Kidney (tissue), 14 donors: ENCODE data around the gene PTBP1. TPM values are rescaled to one million over a fixed set of nuclear protein-coding genes. Genes with fewer than 3 reads are reported as not detected.

Experiments
- DNase-seq, 5 donors: peaks; one replicate each; pipeline ENCODE4 v3.0.0-alpha.2; 2013 to 2020
- FAIRE-seq: peaks from 2 replicates; lab custom pipeline; 2012; peaks lifted over from hg19 to GRCh38; lab: Jason Lieb, UNC
- H3K27ac ChIP-seq, 2 donors: one replicate each; pipeline ENCODE4 v1.7.0; 2013; ENCODE audit warnings: low read depth in 2 of 2, low read length in 2 of 2, inconsistent platforms in 1 of 2
- H3K27me3 ChIP-seq: one replicate; pipeline ENCODE4 v1.7.1; 2013; ENCODE audit warnings: low read length, inconsistent platforms; ENCODE audit not compliant: control insufficient read depth, insufficient read depth
- H3K36me3 ChIP-seq, 3 donors: one replicate each; pipeline versions ENCODE4 v1.7.0 to v1.7.1; 2013; ENCODE audit warnings: low read length in 3 of 3, control low read depth in 1 of 3, inconsistent platforms in 1 of 3; ENCODE audit not compliant: insufficient read depth in 3 of 3, control insufficient read depth in 2 of 3
- H3K4me1 ChIP-seq, 3 donors: one replicate each; pipeline versions ENCODE4 v1.7.0 to v1.7.1; 2013; ENCODE audit warnings: low read length in 3 of 3, inconsistent platforms in 1 of 3, low read depth in 1 of 3; ENCODE audit not compliant: control insufficient read depth in 2 of 3, insufficient read depth in 2 of 3
- H3K4me3 ChIP-seq, 3 donors: one replicate each; pipeline versions ENCODE4 v1.7.0 to v1.8.1; 2013; ENCODE audit warnings: low read length in 3 of 3, control low read depth in 1 of 3, inconsistent platforms in 1 of 3
- H3K9ac ChIP-seq, 3 donors: one replicate each; pipeline versions ENCODE4 v1.7.0 to v1.7.1; 2013; ENCODE audit warnings: low read length in 3 of 3, control low read depth in 1 of 3, inconsistent platforms in 1 of 3
- H3K9me3 ChIP-seq, 3 donors: one replicate each; pipeline versions ENCODE4 v1.7.0 to v1.7.1; 2013; ENCODE audit warnings: low read length in 3 of 3, control low read depth in 1 of 3, inconsistent platforms in 1 of 3; ENCODE audit not compliant: control insufficient read depth in 2 of 3, insufficient read depth in 1 of 3
- CTCF ChIP-seq: IDR thresholded peaks from 3 replicates; pipeline ENCODE4 v1.5.1; 2012; ENCODE audit warnings: mild to moderate bottlenecking, moderate library complexity, borderline replicate concordance; ENCODE audit not compliant: insufficient read depth; ENCODE audit errors: extremely low read depth
- intact Hi-C: fragments of 100-400 bp; cut with DNase I; formaldehyde crosslinking; loops from one replicate; pipeline ENCODE4 v1.11.1; 2022
- polyA plus RNA-seq: library from polyadenylated mRNA; stranded (reverse); fragments of 350-450 nt; fragmentation: Illumina TruSeq; extraction: RNeasy Lipid Tissue Mini Kit (QIAGEN cat#74804); gene quantifications from one replicate; pipeline ENCODE4 v1.2.3, GENCODE V29; 2014; ENCODE audit warnings: low read depth, low replicate concordance; ENCODE audit not compliant: insufficient read depth
- total RNA-seq: library from RNA; stranded (reverse); fragmentation: NEBNext Ultra II Directional; extraction: Animal tissue kit (Norgen Biotek cat#: 25700); gene quantifications from one replicate; pipeline ENCODE4 v1.2.1, GENCODE V29; 2021
- donor health status: control.
- donor health status: control.
- donor health status: control.
- donor health status: control.
- donor health status: control.
- donor health status: DM: yes; HTN: yes; CAD: no.
- donor health status: Normal renal cell carcinoma (clear cell type).

The PTBP1 gene
- total and polyA plus RNA-seq, 2 donors from 2014 or later, result 102 to 339 TPM

- peaks cover 0 to 13% (median 0%) of the 10 kb centered on the region in 3 donors for H3K4me1 ChIP-seq
- peak overlapping the region; percentile 51 to 75 for H3K27ac ChIP-seq
- DNase-seq (peak in 2 of 5 donors; percentile 58 to 71), FAIRE-seq (no peak)
- H3K9me3 ChIP-seq, result no peaks in the 10 kb centered on the region
- intact Hi-C loops, result no loop called here
- no peak overlapping the region for H3K9ac ChIP-seq
- no peaks in the 10 kb centered on the region for H3K27me3 ChIP-seq
- H3K36me3 ChIP-seq, result no peaks in the 10 kb centered on the region
- H3K4me3 ChIP-seq, result no peak overlapping the region
- no peak for TF ChIP-seq CTCF
Observed at GRCh38 chr19:788686-788982, 8.6 kb upstream of the PTBP1 start.

- no peak for TF ChIP-seq CTCF
- no peaks in the 10 kb centered on the region for H3K27me3 ChIP-seq
- peak overlapping the region; percentile 51 to 75 for H3K27ac ChIP-seq
- intact Hi-C loops, result no loop called here
- H3K36me3 ChIP-seq, result no peaks in the 10 kb centered on the region
- H3K9me3 ChIP-seq, result no peaks in the 10 kb centered on the region
- DNase-seq (peak; percentile 57 to 80 (median 68)), FAIRE-seq (no peak)
- no peak overlapping the region for H3K4me3 ChIP-seq
- peak overlapping the region in 1 of 3 donors; percentile 24 for H3K9ac ChIP-seq
- peaks cover 0 to 13% (median 0%) of the 10 kb centered on the region in 3 donors for H3K4me1 ChIP-seq
Observed at GRCh38 chr19:788983-789700, 8.1 kb upstream of the PTBP1 start.

- FAIRE-seq, result no peak
- no peak overlapping the region for H3K4me3 ChIP-seq
- H3K27ac ChIP-seq, result peak overlapping the region; percentile 32 to 51
- H3K4me1 ChIP-seq, result peaks cover 0 to 9% (median 0%) of the 10 kb centered on the region in 3 donors
- no peak for TF ChIP-seq CTCF
- no peaks in the 10 kb centered on the region for H3K9me3 ChIP-seq
- peak in 1 of 5 donors; percentile 53 for DNase-seq
- no peaks in the 10 kb centered on the region for H3K36me3 ChIP-seq
- H3K27me3 ChIP-seq, result no peaks in the 10 kb centered on the region
- intact Hi-C loops, result no loop called here
- peak overlapping the region in 1 of 3 donors; percentile 24 for H3K9ac ChIP-seq
Observed at GRCh38 chr19:789701-790060, 7.6 kb upstream of the PTBP1 start.
